GM12878 (cell line): ENCODE measurements around the gene SPINT2.

Experiments used
- CHD1 ChIP-seq: IDR thresholded peaks from 2 replicates; pipeline ENCODE4 v1.6.1; 2012; ENCODE audit warnings: low read depth, low read length, improper control_type of control experiment
- CHD4 ChIP-seq: fragments of 200-600 bp; sonication (generic); IDR thresholded peaks from 2 replicates; pipeline ENCODE4 v1.6.1; 2016; ENCODE audit warnings: mild to moderate bottlenecking
- GABPA ChIP-seq: IDR thresholded peaks from 2 replicates; pipeline ENCODE4 v1.6.1; 2014; ENCODE audit warnings: antibody characterized with exemption, low read depth, mild to moderate bottlenecking, inconsistent platforms
- HDAC6 ChIP-seq: fragments of 200-600 bp; sonication (generic); IDR thresholded peaks from one replicate; pipeline ENCODE4 v1.8.0; 2017; ENCODE audit warnings: antibody characterized with exemption; ENCODE audit not compliant: unreplicated experiment
- PML ChIP-seq: IDR thresholded peaks from 2 replicates; pipeline ENCODE4 v1.6.1; 2012; ENCODE audit warnings: low read length, inconsistent platforms
- POLR2AphosphoS5 ChIP-seq: IDR thresholded peaks from 2 replicates; pipeline ENCODE4 v1.6.1; 2011; ENCODE audit warnings: mild to moderate bottlenecking, low read length, inconsistent platforms
- RFX5 ChIP-seq: IDR thresholded peaks from 2 replicates; pipeline ENCODE4 v1.6.1; 2011; ENCODE audit warnings: low read depth, low read length, improper control_type of control experiment
- SPI1 ChIP-seq: IDR thresholded peaks from 2 replicates; pipeline ENCODE4 v1.6.1; 2011; ENCODE audit warnings: low read depth, mild to moderate bottlenecking, low read length, moderate library complexity, borderline replicate concordance; ENCODE audit not compliant: insufficient read depth
- STAT3 ChIP-seq: IDR thresholded peaks from 2 replicates; pipeline ENCODE4 v1.6.1; 2011; ENCODE audit warnings: low read depth, low read length, improper control_type of control experiment
- TF ChIP-seq, protein P1 (sequence below): IDR thresholded peaks from 2 replicates; pipeline ENCODE4 v1.6.1; 2012; ENCODE audit warnings: low read depth, low read length, improper control_type of control experiment
- TF ChIP-seq, protein P2 (sequence below): IDR thresholded peaks from 2 replicates; pipeline ENCODE4 v1.6.1; 2012; ENCODE audit warnings: low read depth, low read length, improper control_type of control experiment
- TF ChIP-seq, protein P3 (sequence below): IDR thresholded peaks from 2 replicates; pipeline ENCODE4 v1.6.1; 2011; ENCODE audit warnings: borderline replicate concordance, low read depth, mild to moderate bottlenecking, moderate library complexity, mixed read lengths, low read length; ENCODE audit not compliant: insufficient read depth; ENCODE audit errors: extremely low read length
- TF ChIP-seq, protein P4 (sequence below): fragments of 450-650 bp; IDR thresholded peaks from 2 replicates; pipeline ENCODE4 v1.6.1; 2017; ENCODE audit warnings: low read depth, mild to moderate bottlenecking, moderate library complexity
- TF ChIP-seq, protein P5 (sequence below), 3 experiments: IDR thresholded peaks in 2 of 3; conservative IDR thresholded peaks in 1 of 3; 2 replicates each; pipeline ENCODE4 v1.5.1; 2011; ENCODE audit warnings: low read depth in 3 of 3, low read length in 3 of 3, mild to moderate bottlenecking in 3 of 3, control low read depth in 2 of 3, moderate library complexity in 2 of 3, inconsistent platforms in 1 of 3, mixed read lengths in 1 of 3; ENCODE audit not compliant: control insufficient read depth in 2 of 3, insufficient read depth in 1 of 3; ENCODE audit errors: extremely low read depth in 1 of 3

DNA sequence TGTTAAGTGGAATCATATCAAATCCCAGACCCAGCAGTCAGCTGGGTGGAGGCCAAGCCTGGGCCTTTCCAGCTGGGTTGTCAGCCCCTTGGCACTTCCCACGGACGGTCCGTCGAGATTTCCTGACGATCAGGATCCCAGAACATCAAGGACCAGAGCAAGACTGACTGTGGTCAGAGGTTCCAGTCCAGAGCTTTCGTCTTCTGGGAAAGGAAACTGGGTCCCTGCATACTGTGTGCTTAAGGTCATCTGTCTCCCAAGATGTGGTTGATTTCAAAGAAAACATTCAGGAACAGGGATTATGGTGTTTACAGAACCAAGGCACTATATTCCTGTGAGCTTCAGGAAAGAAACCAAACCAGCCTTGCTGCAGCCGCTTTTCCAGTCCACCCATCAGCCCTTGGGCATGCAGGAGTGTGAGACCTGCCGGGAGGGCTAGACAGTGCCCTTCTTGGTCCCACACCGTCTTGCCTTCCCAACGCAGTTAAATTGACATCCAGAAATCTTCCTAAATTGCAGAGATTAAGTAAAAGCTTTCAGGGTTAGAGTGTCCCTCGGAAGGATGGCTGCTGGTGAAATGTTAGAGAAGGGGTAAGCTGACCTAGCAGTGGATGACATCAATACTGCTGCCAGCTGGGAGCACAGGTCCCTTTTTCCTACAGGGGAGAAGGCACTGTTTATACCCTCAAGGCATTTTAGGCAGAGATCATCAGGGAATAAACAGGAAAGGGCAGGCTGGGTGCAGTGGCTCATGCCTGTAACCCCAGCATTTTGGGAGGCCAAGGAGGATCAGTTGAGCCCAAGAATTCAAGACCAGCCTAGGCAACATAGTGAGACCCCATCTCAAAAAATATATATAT lies 34.7 kb downstream of the SPINT2 start:
- no peak for TF ChIP-seq CHD4
- no peak for TF ChIP-seq PML
- TF ChIP-seq HDAC6: no peak
- TF ChIP-seq GABPA: no peak
- TF ChIP-seq RFX5: no peak
- TF ChIP-seq, protein P1, sequence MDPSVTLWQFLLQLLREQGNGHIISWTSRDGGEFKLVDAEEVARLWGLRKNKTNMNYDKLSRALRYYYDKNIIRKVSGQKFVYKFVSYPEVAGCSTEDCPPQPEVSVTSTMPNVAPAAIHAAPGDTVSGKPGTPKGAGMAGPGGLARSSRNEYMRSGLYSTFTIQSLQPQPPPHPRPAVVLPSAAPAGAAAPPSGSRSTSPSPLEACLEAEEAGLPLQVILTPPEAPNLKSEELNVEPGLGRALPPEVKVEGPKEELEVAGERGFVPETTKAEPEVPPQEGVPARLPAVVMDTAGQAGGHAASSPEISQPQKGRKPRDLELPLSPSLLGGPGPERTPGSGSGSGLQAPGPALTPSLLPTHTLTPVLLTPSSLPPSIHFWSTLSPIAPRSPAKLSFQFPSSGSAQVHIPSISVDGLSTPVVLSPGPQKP: no peak
- TF ChIP-seq, protein P2, sequence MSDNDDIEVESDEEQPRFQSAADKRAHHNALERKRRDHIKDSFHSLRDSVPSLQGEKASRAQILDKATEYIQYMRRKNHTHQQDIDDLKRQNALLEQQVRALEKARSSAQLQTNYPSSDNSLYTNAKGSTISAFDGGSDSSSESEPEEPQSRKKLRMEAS: no peak
- TF ChIP-seq, protein P3, sequence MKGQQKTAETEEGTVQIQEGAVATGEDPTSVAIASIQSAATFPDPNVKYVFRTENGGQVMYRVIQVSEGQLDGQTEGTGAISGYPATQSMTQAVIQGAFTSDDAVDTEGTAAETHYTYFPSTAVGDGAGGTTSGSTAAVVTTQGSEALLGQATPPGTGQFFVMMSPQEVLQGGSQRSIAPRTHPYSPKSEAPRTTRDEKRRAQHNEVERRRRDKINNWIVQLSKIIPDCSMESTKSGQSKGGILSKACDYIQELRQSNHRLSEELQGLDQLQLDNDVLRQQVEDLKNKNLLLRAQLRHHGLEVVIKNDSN: no peak
- no peak for TF ChIP-seq STAT3
- TF ChIP-seq, protein P4, sequence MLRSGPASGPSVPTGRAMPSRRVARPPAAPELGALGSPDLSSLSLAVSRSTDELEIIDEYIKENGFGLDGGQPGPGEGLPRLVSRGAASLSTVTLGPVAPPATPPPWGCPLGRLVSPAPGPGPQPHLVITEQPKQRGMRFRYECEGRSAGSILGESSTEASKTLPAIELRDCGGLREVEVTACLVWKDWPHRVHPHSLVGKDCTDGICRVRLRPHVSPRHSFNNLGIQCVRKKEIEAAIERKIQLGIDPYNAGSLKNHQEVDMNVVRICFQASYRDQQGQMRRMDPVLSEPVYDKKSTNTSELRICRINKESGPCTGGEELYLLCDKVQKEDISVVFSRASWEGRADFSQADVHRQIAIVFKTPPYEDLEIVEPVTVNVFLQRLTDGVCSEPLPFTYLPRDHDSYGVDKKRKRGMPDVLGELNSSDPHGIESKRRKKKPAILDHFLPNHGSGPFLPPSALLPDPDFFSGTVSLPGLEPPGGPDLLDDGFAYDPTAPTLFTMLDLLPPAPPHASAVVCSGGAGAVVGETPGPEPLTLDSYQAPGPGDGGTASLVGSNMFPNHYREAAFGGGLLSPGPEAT: no peak
- TF ChIP-seq, protein P5, sequence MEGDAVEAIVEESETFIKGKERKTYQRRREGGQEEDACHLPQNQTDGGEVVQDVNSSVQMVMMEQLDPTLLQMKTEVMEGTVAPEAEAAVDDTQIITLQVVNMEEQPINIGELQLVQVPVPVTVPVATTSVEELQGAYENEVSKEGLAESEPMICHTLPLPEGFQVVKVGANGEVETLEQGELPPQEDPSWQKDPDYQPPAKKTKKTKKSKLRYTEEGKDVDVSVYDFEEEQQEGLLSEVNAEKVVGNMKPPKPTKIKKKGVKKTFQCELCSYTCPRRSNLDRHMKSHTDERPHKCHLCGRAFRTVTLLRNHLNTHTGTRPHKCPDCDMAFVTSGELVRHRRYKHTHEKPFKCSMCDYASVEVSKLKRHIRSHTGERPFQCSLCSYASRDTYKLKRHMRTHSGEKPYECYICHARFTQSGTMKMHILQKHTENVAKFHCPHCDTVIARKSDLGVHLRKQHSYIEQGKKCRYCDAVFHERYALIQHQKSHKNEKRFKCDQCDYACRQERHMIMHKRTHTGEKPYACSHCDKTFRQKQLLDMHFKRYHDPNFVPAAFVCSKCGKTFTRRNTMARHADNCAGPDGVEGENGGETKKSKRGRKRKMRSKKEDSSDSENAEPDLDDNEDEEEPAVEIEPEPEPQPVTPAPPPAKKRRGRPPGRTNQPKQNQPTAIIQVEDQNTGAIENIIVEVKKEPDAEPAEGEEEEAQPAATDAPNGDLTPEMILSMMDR (IDR thresholded peaks at IDR 0.05 in 2 of 3, conservative IDR thresholded peaks at IDR 0.05 in 1 of 3; ENCODE audit: control insufficient read depth in 2 of 3, extremely low read depth in 1 of 3, insufficient read depth in 1 of 3, low read depth in 3 of 3, low read length in 3 of 3): no peak
- no peak for TF ChIP-seq CHD1
- TF ChIP-seq SPI1: no peak
- TF ChIP-seq POLR2AphosphoS5: no peak
